Stimulated activated CD4-positive, alpha-beta T cell treated with anti-CD3 and anti-CD28 coated beads, Interleukin-15, amount 100 ng/mL, for 1 hour (primary cell): Measurements from ENCODE around the gene NUDT2.
"Not testable (repeated sequence)": the region's sequence is repeated elsewhere in the genome, so short reads cannot be mapped to it uniquely, and the experiment has no call there.

Source experiments
- DNase-seq, 2 donors: peaks; one replicate each; pipeline ENCODE4 v3.0.0-alpha.2; 2020; ENCODE audit warnings: low read depth in 1 of 2, low spot score in 1 of 2

Gene NUDT2

DNA sequence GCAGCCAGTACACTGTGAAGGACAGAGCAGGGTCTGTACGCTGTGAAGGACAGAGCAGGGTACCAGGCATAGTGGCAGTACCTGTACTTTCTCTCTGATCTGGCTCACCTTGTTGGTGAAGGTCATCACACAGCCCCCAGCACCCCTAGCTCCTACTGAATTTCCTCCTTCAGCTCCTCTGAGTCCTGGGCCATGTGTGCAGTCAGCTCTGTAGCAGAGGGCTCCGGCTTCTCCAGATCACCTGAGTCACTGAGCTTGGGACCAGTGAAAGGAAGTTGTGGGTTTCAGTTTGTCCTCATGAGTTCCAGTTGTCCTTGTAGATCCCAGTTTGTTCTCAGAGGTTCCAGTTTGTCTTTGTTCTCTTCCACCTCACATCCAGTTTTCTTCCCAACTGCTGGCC, 5.5 kb downstream of the NUDT2 start:
- DNase-seq = no peak

DNA sequence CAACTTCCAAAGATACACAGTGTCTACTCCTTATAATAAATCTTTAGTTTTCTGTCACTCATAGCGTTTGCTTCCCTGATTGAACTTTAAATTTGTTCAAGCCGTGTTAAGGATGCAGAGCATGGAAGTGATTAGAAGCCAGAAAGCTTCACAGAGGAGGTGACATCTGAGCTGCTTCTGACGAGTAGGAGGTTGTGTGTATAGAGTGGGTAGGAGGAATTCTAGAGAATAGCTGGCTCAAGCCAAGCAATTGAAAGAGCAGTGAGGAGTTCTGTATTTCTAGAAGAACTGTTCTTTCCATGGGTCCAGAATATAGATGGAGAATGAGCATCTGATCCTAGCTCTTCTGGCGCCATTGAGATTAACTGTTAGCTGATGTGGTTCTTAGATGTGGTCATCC, 6.0 kb downstream of the NUDT2 start:
- DNase-seq = no peak

DNA sequence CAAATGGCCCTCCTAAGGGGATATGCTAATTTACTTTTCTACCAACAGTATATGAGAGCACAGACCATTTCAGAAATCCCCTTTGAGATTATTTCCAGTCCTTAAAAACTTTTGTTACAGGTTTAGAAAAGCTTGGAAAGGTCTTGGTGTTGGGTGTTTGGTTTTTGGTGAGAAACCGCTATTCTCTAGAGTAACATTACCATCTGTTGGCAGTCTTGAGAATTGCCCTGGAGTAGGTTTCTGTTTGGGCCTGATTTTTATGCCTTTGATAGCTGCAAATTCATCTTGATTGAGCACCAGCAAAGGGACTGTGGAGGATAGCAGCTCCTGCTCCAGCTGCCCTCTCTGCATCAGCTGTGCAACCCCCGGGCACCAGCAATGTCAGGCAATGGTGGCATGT, 8.0 kb downstream of the NUDT2 start:
- DNase-seq = no peak

DNA sequence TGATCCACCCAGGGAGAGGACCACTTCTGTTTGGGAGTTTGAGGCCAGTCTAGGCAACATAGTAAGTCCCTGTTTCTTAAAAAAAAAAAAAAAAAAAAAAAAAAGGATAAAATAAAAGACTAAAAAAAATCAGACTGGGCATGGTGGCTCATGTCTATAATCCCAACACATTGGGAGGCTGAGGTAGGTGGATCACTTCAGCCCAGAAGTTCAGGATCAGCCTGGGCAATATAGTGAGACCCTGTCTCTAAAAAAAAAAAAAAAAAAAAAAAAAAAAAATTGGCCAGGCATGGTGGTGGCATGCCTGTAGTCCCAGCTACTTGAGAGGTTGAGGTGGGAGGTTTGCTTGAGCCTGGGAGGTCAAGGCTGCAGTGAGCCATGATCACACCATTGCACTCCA, 8.7 kb downstream of the NUDT2 start:
- DNase-seq = not testable (repeated sequence)

DNA sequence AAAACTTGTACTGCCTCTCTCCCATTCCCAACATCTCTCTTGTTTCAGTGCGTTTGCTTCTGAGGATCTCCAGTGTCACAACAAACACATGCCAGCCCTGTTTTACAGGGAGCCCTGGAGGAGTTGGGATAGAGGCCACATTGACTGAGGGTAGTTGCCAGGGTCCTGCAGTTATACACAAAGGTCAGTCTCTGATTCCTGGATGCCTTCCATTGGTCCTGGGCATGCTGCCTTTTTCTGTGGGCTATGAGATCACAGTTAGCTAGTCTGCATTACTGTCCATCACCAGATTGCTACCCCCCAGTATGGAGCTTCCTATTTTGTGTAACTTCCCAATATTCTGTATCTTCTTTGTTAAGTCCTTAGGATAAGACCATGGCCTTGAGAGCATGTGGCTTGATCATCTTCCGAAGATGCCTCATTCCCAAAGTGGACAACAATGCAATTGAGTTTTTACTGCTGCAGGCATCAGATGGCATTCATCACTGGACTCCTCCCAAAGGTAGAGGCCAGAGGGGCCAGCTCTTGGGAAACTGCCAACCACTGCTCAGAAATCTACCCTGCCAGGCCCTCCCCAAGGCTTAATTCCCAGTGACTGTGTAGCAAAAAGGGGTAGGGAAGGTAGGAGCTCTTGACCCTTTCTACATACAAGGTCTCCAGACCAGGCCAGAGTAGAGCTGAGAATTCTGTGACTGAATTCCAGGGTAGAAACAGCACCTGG, 9.5 kb downstream of the NUDT2 start:
- DNase-seq = no peak

DNA sequence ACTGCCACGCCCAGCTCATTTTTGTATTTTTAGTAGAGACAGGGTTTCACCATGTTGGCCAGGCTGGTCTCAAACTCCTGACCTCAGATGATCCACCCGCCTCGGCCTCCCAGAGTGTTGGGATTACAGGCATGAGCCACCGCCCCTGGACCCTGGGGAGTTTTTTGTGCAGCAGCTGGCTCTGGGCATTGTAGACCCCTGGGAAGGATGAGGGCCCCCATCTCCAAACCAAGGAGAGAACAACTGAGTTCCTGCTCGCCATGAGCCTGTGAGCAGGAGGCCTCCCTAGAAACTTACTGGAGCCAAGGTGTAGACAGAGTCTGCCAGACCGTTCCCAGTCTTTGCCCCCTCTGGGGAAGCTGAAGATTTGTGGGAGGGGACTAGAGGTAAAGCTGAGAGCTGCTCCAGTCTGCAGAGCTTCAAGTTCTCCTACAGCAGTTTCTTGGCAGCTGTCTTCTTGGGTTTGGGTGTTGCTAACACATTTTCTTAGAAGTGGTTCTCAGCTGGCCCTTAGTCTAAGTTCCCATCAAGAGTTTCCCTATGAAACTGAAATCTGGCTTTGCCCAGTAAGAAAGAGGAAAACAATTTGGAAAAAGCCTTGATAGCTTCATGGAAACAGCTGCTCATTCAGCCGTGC, 12.4 kb downstream of the NUDT2 start:
- DNase-seq = no peak

DNA sequence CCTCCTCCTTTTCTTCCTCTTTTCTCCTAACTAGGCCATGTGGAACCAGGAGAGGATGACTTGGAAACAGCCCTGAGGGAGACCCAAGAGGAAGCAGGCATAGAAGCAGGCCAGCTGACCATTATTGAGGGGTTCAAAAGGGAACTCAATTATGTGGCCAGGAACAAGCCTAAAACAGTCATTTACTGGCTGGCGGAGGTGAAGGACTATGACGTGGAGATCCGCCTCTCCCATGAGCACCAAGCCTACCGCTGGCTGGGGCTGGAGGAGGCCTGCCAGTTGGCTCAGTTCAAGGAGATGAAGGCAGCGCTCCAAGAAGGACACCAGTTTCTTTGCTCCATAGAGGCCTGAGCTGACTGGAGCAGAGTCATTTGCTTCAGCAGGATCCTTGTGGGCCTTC, 13.7 kb downstream of the NUDT2 start:
- DNase-seq = no peak

DNA sequence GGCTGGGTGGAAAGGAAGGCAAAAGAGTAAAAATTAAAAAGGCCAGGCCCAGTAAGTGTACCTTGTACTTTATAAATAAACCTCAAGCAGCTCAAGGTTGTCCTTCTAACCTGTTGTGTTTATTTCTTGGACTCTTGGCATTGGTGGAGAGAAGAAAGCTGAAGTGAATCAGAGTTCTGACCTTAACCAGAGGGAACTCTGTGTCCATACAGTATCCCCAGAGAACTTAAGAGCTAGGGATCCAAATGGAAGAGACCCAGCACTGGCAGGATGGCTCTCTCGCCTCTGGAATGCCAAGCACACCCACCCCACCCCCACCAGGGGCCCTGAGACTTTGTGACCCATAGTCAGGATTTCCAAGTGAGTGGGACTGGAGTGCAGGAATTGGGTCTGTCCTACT, 14.2 kb downstream of the NUDT2 start:
- no peak for DNase-seq

DNA sequence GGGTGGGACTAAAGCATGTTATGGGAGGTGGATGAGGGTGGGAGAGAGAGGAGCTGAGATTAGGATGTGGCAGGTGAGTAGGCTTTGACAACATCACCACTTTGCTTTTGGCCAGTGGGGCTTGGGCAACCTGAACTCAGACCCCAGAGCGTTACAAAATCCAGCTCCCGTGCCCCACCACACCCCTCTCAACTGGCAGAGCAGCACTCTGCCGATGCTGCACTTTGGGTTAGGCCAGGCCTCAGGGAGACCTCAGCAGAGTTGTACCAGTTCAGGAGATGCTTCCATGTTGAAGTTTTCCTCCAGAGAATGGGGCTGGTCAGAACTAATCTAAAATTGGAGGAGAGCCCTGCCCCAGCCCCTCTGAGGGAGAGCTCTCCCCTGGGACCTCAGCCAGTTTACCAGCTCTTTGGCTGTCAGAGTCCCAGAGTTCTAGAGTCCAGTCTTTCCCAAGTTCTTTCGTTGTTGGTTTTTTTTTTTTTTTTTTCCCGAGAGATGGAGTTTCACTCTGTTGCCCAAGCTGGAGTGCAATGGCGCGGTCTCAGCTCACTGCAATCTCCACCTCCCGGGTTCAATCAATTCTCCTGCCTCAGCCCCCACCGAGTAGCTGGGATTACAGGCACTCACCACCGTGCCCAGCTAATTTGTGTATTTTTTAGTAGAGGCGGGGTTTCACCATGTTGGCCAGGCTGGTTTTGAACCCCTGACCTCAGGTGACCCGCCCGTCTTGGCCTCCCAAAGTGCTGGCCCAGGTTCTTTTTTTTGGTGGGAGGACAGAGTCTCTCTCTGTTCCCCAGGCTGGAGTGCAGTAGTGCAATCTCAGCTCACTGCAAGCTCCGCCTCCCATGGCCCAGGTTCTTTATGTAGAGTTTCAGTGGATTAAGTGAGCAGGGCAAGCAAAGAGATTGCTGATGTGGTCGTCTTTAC, 17.8 kb downstream of the NUDT2 start:
- no peak for DNase-seq

DNA sequence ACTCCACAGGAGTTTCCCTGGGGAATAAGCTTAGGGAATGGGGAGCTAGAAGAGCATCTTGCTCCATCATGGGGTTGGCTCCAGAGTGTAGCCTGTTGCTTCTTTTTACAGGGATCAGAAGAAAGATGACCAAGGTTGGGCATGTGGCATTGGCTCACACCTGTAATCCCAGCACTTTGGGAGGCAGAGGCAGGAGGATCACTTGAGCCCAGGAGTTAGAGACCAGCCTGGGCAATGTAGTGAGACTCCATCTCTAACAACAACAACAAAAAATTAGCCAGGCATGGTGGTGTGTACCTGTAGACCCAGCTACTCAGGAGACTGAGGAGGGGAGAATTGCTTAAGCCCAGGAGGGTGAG, 18.4 kb downstream of the NUDT2 start:
- DNase-seq = no peak

DNA sequence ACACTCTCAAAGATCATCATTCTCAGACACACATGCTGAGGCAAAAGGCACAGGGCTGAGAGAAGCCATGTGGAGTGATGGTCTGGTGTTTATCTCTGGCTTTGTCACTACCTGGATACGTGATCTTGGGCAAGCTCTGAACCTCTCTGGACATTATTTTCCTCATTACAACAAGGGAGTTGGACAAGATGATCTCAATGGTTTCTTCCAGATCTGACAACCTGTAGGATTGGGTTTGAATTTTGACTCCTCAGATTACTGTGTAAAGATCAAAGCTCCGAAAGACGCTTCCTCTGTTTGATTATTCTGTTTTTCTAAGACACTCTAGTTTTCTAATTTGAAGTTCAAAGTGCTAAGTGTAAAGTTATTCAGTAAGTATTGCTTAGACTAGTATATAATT, 20.0 kb downstream of the NUDT2 start:
- no peak for DNase-seq

DNA sequence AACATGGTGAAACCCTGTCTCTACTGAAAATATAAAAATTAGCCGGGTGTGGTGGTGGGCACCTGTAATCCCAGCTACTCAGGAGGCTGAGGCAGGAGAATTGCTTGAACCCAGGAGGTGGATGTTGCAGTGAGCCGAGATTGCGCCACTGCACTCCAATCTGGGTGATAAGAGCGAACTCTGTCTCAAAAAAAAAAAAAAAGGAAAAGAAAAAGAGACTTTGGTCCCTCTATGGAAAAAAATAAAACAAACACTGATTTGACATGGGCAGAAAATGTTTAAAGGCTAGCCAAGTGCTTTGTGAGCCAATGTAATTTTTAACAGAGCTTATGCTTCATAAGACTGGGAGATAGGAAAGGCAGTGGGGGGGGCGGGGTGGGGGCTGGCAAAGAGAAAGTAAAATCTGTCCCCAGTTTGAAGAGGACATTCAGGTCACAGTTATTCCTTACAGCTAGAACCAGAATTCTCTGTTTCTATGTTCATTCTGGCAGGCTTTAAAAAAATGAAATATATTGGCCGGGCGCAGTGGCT, 22.8 kb downstream of the NUDT2 start:
- not testable (repeated sequence) for DNase-seq

DNA sequence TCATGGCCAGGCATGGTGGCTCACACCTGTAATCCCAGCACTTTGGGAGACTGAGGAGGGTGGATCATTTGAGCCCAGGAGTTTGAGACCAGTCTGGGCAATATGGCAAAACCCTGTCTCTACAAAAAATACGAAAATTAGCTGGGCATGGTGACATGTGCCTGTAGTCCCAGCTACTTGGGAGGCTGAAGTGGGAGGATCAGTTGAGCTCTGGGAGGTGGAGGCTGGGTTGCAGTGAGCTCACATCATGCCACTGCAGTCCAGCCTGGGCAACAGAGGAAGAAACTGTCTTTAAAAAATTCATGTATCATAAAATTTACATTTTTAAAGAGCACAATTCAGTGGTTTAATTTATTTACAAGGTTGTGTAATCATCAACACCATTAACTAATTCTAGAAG, 23.6 kb downstream of the NUDT2 start:
- DNase-seq = not testable (repeated sequence)

DNA sequence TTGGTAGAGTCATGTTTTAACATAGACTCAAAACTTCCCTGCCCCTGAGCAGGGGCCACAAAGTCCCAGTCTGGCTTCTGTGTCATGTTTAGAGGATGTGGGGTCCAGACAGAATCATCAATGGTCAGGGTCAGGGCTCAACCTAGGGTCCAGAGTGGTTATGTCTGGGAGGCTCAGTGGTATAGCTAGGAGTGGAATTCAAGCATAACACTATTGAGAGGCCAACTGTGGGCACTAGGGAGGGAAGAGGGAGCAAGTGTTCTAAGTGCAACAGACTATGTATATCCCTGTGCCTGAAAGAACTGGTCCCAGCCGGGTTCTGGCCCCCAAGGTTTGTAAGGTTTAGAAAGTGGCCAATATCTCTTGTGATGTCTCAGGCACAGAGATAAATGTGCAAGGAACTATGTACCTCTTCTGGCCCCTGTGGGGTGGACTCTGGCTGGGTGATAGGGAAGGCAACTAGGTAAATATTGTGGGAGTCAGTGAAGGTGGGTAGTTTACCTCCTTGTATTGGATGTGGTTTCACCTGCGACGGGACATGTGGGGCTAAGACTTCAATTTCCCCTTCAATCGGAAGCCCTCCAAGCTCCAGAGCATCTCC, 33.3 kb downstream of the NUDT2 start:
- no peak for DNase-seq

DNA sequence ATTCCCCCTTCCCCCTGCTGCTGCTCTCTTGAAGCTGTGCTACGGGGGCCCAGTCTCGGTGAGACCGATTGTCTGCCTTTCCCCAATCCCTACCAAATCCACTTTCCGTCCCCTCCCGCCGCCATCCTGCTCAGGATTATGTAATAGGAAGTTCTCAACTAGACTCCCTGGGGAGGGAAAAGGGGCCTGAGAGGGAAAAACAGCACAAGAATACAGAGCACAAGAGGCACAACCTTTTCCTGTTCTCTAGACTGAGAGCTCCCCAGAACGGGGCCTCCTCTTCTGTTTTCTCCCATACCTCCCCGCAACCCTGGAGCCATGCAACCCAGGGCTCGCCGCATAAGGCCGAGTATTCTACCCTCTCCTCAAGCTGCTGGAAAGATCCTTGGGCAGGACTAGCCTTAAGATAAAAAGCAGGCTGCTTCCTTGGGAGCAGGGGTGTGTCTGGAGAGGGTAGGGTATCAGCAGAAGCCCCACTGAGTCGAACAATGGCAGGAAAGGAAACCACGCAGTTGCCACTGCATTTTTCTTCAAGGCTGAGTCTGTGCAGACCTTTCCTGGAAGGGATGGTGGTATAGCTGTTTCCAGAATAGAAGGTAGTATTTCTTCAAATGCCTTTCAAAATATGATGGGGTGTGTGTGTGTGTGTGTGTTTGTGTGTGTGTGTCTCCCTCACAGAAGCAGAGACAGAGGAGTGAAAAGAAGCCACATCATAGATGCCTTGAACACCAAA, 34.4 kb downstream of the NUDT2 start:
- no peak for DNase-seq

DNA sequence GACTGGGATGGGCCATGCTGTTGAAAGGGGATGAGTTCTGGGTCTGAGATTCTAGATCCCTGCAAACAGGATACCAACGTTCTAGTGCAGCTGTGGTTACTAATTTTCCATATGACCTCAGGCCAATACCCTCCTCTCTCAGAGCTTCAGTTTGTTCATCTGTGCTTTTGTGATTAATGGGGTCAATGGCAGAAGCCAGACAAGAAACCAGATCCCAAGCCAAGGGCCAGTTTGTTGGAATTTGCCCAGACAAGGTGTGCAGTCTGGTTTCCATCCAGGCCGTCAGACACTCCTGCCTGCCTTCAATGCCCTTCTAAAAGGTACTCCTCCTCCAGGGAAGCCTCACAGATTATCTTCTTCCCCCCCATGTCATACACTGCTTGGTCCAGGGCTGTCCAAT, 35.9 kb downstream of the NUDT2 start:
- no peak for DNase-seq

DNA sequence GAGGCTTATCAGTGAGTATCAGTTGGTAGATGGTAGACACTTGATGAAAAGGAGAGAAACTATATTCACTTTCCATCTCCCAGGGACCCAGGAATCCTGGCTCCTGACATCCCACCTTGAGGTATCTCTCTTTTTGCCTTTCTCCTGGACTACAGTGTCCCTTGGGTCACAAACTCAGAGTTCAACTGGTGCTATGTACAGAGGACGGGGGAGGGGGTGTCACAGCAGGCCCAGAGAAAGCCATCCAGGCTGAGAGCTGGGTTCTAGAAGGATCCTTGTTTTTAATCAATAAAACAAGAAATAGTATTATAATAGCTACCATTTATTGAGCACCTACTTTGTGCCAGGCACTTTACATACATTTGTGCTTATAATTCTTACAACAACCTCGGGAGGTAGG, 37.0 kb downstream of the NUDT2 start:
- DNase-seq = no peak

DNA sequence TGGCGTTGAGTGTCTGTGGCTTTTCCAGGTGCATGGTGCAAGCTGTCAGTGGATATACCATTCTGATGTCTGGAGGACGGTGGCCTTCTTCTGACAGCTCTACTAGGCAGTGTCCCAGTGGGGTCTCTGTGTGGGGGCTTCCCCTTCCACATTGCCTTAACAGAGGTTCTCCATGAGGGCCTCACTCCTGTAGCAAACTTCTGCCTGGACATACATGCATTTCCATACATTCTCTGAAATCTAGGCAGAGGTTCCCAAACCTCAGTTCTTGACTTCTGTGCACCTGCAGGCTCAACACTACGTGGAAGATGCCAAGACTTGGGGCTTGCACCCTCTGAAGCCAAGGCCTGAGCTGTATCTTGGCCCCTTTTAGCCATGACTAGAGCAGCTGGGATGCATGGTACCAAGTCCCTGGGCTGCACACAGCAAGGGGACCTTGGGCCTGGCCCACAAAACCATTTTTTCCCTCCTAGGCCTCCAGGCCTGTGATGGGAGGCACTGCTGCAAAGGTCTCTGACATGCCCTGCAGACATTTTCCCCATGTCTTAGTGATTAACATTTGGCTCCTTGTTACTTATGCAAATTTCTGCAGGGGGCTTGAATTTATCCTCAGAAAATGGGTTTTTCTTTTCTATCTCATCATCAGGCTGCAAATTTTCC, 38.5 kb downstream of the NUDT2 start:
- DNase-seq = not testable (repeated sequence)

DNA sequence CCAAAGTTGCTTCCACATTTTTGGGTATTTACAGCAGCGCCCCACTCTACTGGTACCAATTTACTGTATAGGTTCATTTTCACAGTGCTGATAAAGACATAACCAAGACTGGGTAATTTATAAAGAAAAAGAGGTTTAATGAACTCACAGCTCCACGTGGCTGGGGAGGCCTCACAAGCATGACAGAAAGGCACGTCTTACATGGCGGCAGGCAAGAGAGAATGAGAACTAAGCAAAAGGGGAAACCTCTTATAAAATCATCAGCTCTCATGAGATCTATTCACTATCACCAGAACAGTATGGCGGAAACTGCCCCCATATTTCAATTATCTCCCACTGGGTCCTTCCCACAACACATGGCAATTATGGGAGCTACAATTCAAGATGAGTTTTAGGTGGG, 39.4 kb downstream of the NUDT2 start:
- DNase-seq = not testable (repeated sequence)

DNA sequence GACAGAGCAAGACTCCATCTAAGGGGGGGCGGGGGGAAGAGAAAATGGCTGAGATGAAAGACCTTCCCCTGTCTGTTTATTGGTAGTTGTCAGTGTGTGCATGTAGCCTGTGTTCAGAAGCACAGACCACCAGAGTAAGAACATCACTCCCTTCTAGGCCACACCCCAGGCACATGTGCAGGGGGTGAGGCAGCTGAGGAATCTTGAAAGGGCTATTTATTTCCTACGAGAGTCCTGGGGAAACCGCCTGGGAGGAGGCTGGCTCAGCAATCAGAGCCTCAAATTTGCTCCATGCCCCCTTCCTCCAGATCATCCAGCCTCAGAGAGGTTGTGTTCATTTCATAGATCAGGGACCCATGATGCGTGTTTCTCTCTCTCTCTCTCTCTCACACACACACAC, 40.3 kb downstream of the NUDT2 start:
- DNase-seq = no peak
